ES-I3 (cell line): Measurements from ENCODE around the gene C1orf146.

Experiments used
- H3K36me3 ChIP-seq: 2 replicates; pipeline ENCODE4 v1.6.1; 2013; ENCODE audit warnings: mild to moderate bottlenecking, low read length, control low read depth, moderate library complexity; ENCODE audit not compliant: insufficient read depth
- H3K4me1 ChIP-seq: 2 replicates; pipeline ENCODE4 v1.6.1; 2013; ENCODE audit warnings: mild to moderate bottlenecking, control low read depth, low read length; ENCODE audit not compliant: insufficient read depth
- H3K9ac ChIP-seq: 2 replicates; pipeline ENCODE4 v1.6.1; 2013; ENCODE audit warnings: low read depth, mild to moderate bottlenecking, low read length, moderate library complexity
- H3K9me3 ChIP-seq: 2 replicates; pipeline ENCODE4 v1.6.1; 2013; ENCODE audit warnings: mild to moderate bottlenecking, low read length, moderate library complexity; ENCODE audit not compliant: control insufficient read depth, insufficient read depth

Gene C1orf146

DNA sequence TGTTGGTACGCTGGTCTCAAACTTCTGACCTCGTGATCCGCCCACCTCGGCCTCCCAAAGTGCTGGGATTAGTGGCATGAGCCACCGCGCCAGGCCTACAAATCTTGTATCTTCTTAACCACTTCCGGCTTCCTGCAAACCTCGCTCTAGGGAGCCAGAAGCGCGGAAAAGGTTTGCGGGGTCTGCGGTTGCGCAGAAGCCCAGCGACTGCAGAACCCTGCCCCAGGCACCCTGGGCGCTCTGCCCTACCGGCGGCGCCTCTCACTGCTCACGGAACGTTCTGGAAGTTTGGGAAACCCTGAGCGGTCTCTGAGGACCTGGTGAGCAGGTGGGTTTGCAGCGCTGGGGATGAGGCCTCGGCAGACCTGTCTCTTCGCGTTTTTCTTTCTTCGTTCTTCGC is at the start of gene C1orf146:
Gene C1orf146 (plus strand): TSS at position 195 of the 400 bp plus-strand sequence. CDS start 13,506 bp downstream, outside the sequence.
- H3K9ac ChIP-seq = no peak within 1 kb of the TSS
- H3K9me3 ChIP-seq = no peaks in the 10 kb centered on the region
- no peaks in the 10 kb centered on the region for H3K36me3 ChIP-seq
- H3K4me1 ChIP-seq = no peaks in the 10 kb centered on the region

- Histone ChIP-seq H3K9me3 (no peaks in the 10 kb centered on the region), H3K9ac (no peak overlapping the region), H3K4me1 (no peaks in the 10 kb centered on the region), H3K36me3 (no peaks in the 10 kb centered on the region)
Observed at GRCh38 chr1:92168657-92169056, 49.1 kb upstream of the C1orf146 start.

DNA sequence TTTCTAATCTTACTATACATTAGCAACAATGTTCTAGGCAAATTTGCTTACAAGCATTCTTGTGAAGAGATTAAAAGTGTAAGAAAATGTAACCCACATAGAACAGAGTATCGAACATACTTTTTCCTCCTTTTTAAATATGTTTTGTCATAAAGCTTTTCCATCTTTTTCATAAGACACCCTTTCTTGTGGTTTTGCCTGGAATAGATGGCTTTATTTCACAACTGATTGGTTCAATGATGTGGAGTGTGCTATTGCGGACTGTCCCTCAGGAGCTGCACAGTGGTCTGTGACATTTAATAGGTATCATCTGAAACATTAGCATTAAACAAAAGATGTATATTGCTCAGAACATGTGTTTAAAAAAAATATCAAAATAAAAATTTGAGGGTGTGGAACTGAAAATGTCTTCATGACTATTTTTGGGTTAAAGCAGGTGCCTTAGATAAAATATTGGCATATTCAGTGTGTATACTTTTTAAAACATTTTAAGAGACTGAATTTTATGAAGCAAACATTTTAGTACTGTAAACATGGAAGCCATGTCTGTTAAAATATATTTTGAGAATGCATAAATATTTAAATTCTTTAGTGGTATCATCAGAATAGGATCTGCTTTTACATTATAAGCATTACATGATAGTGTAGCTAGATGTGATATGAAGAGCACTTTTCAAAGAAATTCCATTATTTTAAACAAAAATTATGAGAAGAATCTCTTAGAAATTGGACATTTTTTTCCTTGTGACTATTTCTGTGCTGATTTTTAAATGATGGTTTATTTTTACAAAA is 48.3 kb upstream of the C1orf146 start:
- no peaks in the 10 kb centered on the region for H3K36me3 ChIP-seq
- H3K9ac ChIP-seq = no peak overlapping the region
- no peaks in the 10 kb centered on the region for H3K9me3 ChIP-seq
- peaks cover under 1% of the 10 kb centered on the region; the same call in 1 of the 2 replicates for H3K4me1 ChIP-seq

DNA sequence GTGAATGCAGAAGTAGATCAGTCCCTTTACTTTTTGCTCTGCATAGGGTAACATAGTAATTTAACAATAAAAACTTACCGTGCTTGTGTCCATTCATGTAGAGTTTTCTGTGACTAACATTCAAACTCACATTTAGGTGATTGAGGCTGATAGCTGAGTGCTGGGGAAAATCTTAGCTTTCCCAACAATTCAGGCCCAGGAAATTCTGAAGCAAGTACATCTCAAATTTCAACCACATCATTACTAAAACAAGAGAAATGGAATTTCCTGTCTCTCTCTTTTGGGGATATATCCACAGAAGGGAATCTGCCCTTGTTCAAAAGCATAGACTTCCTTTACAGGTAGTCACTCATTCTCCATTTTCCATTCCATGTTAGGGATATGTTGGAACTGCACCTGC is 33.1 kb upstream of the C1orf146 start:
- H3K9me3 ChIP-seq = no peaks in the 10 kb centered on the region
- H3K9ac ChIP-seq = no peak overlapping the region
- no peaks in the 10 kb centered on the region for H3K36me3 ChIP-seq
- peaks cover 11% of the 10 kb centered on the region for H3K4me1 ChIP-seq

DNA sequence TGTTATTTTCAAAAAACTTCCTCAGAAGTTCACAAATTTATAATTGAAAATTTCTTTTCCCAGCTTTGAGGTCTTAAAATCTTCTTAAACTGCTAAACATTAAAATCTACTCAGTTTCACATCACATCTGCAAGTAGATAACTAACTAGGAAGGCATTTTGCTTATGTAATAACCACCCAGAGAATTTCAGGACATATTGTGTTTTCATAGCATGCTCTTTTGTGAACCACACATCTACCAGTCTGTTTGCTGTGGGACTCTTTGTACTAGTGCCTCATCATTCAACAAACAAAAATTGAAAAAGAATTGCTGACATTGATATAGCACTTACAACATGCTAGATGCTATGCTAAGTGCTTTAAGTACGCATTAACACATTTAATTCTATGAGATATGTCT is 31.6 kb upstream of the C1orf146 start:
- no peaks in the 10 kb centered on the region for H3K9me3 ChIP-seq
- H3K9ac ChIP-seq = no peak overlapping the region
- H3K36me3 ChIP-seq = no peaks in the 10 kb centered on the region
- H3K4me1 ChIP-seq = peaks cover 16% of the 10 kb centered on the region

DNA sequence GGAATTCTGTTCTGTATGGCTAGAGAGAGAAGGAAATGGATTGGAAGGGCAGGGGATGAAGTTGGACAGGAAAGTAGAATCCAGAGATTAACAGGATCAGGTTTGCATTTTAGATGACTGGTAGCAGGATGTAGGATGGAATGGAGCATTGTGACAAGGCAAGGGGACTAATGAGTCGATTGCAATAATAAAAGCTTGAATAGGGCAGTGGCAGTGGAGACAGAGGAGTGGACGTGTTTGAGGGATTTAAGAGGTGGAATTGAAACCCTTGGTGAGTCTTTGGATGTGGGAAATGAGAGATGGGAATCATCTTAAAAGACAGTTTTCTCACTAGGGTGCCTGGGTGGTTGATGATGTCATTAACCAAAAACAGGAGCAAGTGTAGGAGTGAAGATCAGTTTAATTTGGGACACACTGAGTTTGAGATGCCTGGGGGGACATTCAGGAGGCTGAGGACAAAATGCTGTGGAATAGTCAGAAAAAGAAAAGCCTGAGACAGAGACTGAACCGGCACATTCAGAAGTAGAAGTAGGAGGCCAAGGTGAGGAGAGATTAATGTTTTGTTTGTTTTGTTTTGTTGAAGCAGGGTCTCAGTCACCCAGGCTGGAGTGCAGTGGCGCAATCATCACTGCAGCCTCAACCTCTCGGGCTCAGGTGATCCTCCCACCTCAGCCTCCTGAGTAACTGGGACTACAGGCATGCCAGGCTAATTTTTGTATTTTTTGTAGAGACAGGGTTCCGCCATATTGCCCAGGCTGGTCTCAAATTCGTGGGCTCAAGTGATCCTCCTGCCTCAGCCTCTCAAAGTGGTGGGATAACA is 29.1 kb upstream of the C1orf146 start:
- Histone ChIP-seq H3K4me1 (peaks cover 16% of the 10 kb centered on the region), H3K9ac (no peak overlapping the region), H3K36me3 (no peaks in the 10 kb centered on the region), H3K9me3 (no peaks in the 10 kb centered on the region)

DNA sequence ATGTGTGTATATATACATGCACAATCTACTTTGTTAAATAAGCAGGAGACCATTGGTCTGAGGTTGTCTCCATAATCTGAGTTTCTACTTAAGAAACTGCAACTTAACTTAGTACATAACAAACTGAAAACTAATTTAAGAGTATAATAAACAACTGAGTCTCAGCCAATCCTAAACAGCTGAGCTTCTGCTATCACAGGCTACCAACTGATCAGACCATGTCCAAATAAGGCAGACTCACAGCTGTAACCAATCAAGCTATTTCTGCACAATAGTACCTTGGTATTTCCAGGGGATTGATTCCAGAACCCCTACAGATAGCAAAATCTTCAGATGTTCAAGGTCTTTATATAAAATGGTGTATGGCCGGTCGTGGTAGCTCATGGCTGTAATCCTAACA is 26.0 kb upstream of the C1orf146 start:
- no peak overlapping the region for H3K9ac ChIP-seq
- H3K9me3 ChIP-seq = no peaks in the 10 kb centered on the region
- no peaks in the 10 kb centered on the region for H3K36me3 ChIP-seq
- H3K4me1 ChIP-seq = 0 out of 2 replicates have a peak, but pooled peaks cover 5% of the 10 kb centered on the region

DNA sequence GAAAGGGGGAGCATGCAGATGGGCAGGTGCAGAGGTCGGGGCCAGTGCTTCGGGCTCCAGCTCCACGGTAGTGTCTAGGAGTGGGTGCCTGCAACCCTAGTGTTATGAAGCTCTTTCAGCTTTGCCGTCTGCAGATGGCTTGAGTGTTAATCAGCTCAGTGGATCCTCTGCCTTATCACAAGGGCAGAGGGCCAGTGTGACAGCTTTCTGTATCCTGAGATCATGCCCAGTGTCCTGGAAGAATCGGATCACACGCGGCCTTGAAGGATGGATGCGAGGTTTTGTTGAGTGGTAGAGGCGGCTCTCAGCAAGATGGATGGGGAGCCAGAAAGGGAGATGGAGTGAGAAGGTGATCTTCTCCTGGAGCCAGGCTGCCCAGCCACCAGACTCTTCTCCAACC is 25.5 kb upstream of the C1orf146 start:
- no peaks in the 10 kb centered on the region for H3K36me3 ChIP-seq
- no peaks in the 10 kb centered on the region for H3K9me3 ChIP-seq
- H3K4me1 ChIP-seq = 0 out of 2 replicates have a peak, but pooled peaks cover 5% of the 10 kb centered on the region
- H3K9ac ChIP-seq = no peak overlapping the region

- Histone ChIP-seq H3K9me3 (no peaks in the 10 kb centered on the region), H3K4me1 (0 out of 2 replicates have a peak, but pooled peaks cover 5% of the 10 kb centered on the region), H3K9ac (no peak overlapping the region), H3K36me3 (no peaks in the 10 kb centered on the region)
Observed at GRCh38 chr1:92194511-92194910, 23.2 kb upstream of the C1orf146 start.

GRCh38 chr1:92201973-92202372 is 15.7 kb upstream of the C1orf146 start:
- Histone ChIP-seq H3K4me1 (no peaks in the 10 kb centered on the region), H3K9me3 (peaks cover 4% of the 10 kb centered on the region; the same call in 1 of the 2 replicates)

DNA sequence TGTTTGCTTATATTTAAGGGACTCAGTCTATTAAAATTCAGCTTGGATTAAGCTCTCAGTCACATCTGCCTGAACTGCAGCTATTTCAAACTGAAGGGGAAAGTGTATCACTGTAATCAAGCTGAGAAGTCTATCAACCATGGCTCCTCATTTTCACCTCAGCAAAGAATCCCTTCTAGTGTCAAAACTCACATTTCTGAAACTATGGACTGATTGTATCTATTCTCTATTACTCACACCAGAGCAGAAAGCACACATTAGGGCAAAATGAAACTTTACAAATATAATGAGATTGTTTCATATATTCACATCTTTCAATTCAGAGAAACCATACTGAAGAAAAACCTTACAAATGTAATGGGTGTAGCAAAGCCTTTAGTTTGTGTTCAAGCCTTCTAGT is 14.6 kb upstream of the C1orf146 start:
- Histone ChIP-seq H3K9me3 (peaks cover 4% of the 10 kb centered on the region; the same call in 1 of the 2 replicates), H3K4me1 (no peaks in the 10 kb centered on the region), H3K9ac (no peak overlapping the region), H3K36me3 (no peaks in the 10 kb centered on the region)

More at GRCh38 chr1:92201973-92202372, 15.7 kb upstream of the C1orf146 start:
- Histone ChIP-seq H3K9ac (no peak overlapping the region), H3K36me3 (no peaks in the 10 kb centered on the region)

DNA sequence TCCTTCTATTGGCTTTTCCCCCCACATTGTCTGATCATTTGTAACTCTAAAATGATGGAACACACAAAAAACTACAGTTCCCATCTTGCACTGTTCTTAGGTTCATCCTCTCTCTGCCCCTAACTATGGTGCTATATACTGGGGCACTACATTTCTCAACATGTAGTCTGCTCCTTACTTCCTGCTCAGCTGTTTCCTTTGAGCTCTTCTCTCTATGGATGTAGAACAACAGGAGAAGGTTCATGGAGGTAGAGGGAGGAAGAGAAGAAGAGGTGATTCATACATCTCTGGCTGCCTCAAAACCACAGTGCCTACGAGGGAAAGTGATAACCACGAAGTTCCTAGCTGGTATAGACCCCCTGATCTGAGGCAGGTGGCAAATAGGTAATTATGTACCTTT is 7.0 kb upstream of the C1orf146 start:
- Histone ChIP-seq H3K36me3 (no peaks in the 10 kb centered on the region), H3K9me3 (peaks cover 4% of the 10 kb centered on the region; the same call in 1 of the 2 replicates), H3K4me1 (0 out of 2 replicates have a peak, but pooled peaks cover 3% of the 10 kb centered on the region), H3K9ac (no peak overlapping the region)

DNA sequence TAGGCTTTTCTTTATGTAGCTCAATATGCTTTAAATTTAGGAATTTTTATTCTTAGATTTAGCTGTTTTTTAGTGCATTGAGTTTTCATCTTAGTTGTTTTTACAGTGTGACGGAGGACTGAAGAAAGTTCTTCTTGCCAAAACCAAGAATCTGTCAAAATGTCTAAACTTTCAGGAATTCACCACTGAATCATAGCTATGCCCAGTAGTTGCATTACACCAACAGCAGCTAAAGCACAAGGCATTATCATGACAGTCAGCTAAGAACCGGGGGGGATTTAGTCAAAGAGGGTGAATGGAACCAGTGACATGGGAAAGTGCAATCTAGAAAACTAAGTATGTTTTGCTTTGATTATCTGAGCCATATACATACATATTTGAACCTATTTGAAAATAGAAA is 6.5 kb upstream of the C1orf146 start:
- H3K36me3 ChIP-seq = no peaks in the 10 kb centered on the region

GRCh38 chr1:92218559-92218958 is 844 bp downstream of the C1orf146 start:
- H3K9ac ChIP-seq = no peak overlapping the region
- no peaks in the 10 kb centered on the region for H3K36me3 ChIP-seq
- H3K9me3 ChIP-seq = no peaks in the 10 kb centered on the region
- no peaks in the 10 kb centered on the region for H3K4me1 ChIP-seq

More for the DNA sequence above, 6.5 kb upstream of the C1orf146 start:
- no peak overlapping the region for H3K9ac ChIP-seq
- 0 out of 2 replicates have a peak, but pooled peaks cover 3% of the 10 kb centered on the region for H3K4me1 ChIP-seq
- H3K9me3 ChIP-seq = peaks cover 4% of the 10 kb centered on the region; the same call in 1 of the 2 replicates
